Activated T-cell treated with anti-CD3 and anti-CD28 coated beads, Interleukin-2, amount 50 U/mL, for 4 hours (primary cell): ENCODE data around the gene GUCA2B. TPM values are rescaled to one million over a fixed set of nuclear protein-coding genes. Genes with fewer than 3 reads are reported as not detected.

ENCODE experiments used
- total RNA-seq, 3 donors: library from RNA; stranded (reverse); gene quantifications; one replicate each; pipeline ENCODE4 v1.2.1, GENCODE V29; 2021

GUCA2B gene
- total RNA-seq, 3 donors from 2014 or later, result not detected

Other genes with a start within 250 kb of the GUCA2B start
- 100 to 1,000 TPM; 107 to 117 (median 114) TPM for gene HIVEP3, start 234.5 kb upstream of the GUCA2B start, total RNA-seq
- not detected for gene GUCA2A, start 11.3 kb downstream of the GUCA2B start, total RNA-seq
- 10 to 100 TPM; 47.8 to 50.5 (median 49.8) TPM for gene FOXJ3, start 181.8 kb downstream of the GUCA2B start, total RNA-seq
- under 1 TPM; 0.46 to 0.96 (median 0.95) TPM for gene RIMKLA, start 227.4 kb downstream of the GUCA2B start, total RNA-seq